WERI-Rb-1 (cell line): ENCODE results near the gene DMD.

ENCODE experiments used
- DNase-seq: peaks from one replicate; pipeline ENCODE4 v3.0.0-alpha.2; 2020
- H3K27ac ChIP-seq: fragments of 250-450 bp; sonication (Bioruptor Pico); 2 replicates; pipeline ENCODE4 v1.5.1; 2020; ENCODE audit warnings: mild to moderate bottlenecking, moderate library complexity
- H3K27me3 ChIP-seq: fragments of 250-450 bp; sonication (Bioruptor Pico); 2 replicates; pipeline ENCODE4 v1.5.1; 2021; ENCODE audit warnings: mild to moderate bottlenecking, low read depth, moderate library complexity; ENCODE audit not compliant: insufficient read depth, severe bottlenecking
- H3K36me3 ChIP-seq: fragments of 250-450 bp; sonication (Bioruptor Pico); 2 replicates; pipeline ENCODE4 v1.5.1; 2020; ENCODE audit warnings: mild to moderate bottlenecking, moderate library complexity
- H3K4me3 ChIP-seq: 2 replicates; pipeline ENCODE4 v1.5.1; 2011; ENCODE audit warnings: low read depth, mild to moderate bottlenecking, control low read depth, low read length
- H3K9me3 ChIP-seq: fragments of 250-450 bp; sonication (Bioruptor Pico); 2 replicates; pipeline ENCODE4 v1.5.1; 2021; ENCODE audit warnings: mild to moderate bottlenecking, moderate library complexity; ENCODE audit not compliant: severe bottlenecking
- TF ChIP-seq, protein P1 (sequence below): IDR thresholded peaks from 2 replicates; pipeline ENCODE4 v1.5.1; 2011; ENCODE audit warnings: low read depth, mild to moderate bottlenecking, control low read depth, inconsistent platforms, low read length

Gene DMD

DNA sequence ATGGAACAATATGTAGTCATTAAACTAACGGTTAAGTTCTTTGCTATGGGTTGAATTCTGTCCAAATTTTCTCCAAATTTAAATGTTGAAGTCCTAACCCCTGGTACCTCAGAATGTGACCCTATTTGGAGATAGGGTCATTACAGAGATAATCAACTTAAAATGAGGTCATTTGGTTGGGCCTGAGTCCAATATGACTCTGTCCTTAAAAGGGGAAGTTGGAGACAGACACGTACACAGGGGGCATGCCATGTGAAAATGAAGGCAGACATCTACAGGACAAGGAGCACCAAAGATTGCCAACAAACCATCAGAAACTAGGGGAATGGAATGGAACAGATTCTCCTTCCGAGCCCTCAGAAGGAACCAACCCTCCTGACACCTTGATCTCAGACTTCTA lies 1647.6 kb downstream of the DMD start:
- no peak overlapping the region for H3K4me3 ChIP-seq
- H3K27me3 ChIP-seq = no peaks in the 10 kb centered on the region
- H3K36me3 ChIP-seq = no peaks in the 10 kb centered on the region
- H3K9me3 ChIP-seq = no peaks in the 10 kb centered on the region
- no peak overlapping the region for H3K27ac ChIP-seq
- TF ChIP-seq, protein P1, sequence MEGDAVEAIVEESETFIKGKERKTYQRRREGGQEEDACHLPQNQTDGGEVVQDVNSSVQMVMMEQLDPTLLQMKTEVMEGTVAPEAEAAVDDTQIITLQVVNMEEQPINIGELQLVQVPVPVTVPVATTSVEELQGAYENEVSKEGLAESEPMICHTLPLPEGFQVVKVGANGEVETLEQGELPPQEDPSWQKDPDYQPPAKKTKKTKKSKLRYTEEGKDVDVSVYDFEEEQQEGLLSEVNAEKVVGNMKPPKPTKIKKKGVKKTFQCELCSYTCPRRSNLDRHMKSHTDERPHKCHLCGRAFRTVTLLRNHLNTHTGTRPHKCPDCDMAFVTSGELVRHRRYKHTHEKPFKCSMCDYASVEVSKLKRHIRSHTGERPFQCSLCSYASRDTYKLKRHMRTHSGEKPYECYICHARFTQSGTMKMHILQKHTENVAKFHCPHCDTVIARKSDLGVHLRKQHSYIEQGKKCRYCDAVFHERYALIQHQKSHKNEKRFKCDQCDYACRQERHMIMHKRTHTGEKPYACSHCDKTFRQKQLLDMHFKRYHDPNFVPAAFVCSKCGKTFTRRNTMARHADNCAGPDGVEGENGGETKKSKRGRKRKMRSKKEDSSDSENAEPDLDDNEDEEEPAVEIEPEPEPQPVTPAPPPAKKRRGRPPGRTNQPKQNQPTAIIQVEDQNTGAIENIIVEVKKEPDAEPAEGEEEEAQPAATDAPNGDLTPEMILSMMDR = no peak
- DNase-seq = no peak

DNA sequence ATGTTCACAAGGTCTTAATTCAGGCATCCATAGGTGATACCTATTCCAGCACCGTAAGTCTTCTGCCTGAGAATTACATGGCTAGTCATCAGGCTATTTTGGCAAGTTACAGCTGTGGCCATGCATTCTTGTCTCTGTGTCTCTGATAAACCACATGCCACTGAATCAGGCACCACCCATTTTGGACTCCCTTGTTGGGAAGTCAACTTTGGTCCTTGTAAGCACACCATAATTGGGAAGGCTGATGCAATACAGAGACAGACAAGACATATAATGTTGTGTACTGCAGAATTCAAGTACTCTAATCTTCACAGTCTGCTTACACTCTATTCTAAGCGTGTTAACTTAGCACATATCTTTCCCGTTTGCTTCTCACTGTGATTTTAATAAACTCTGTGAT lies 1655.8 kb downstream of the DMD start:
- Histone ChIP-seq H3K27ac (no peak overlapping the region), H3K27me3 (no peaks in the 10 kb centered on the region), H3K9me3 (no peaks in the 10 kb centered on the region), H3K36me3 (no peaks in the 10 kb centered on the region), H3K4me3 (no peak overlapping the region)
- TF ChIP-seq, protein P1 = no peak
- no peak for DNase-seq

DNA sequence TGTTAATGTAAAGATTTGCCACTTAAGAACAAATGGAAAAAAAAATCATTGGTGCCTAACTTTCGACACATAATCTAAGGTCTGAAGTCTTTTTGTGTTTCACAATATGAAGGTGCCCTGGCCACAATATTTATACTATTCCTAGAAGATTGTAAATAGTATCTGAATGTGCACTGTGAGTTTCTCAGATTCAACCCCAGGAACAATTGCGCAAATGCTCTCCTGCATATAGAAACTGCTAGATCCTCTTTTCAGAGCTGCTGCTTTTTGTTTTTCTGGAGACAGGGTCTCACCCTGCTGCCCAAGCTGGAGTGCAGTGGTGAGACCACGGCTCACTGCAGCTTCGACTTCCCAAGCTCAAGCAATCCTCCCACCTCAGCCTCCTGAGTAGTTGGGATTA lies 1659.4 kb downstream of the DMD start:
- Histone ChIP-seq H3K4me3 (no peak overlapping the region), H3K27ac (no peak overlapping the region), H3K27me3 (no peaks in the 10 kb centered on the region), H3K36me3 (no peaks in the 10 kb centered on the region), H3K9me3 (no peaks in the 10 kb centered on the region)
- DNase-seq = no peak
- TF ChIP-seq, protein P1 = no peak

DNA sequence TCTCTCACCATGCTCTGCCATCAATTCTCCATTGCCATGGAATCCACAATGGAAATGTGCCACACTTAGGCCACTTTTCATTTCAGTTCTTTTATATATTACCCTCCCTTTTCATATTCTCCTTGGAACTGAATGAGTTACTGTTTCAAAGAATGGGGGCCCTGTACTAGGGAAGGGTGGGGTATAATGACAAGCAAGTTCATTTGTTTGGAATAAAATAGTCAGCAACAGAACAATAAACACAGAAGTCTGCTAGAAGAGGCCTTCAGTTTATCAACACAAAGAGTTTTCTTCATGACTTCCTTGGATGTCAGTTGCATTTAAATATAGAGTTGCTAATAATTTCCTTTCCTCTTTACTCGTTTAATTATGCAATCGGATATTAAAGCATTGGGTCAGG lies 1661.2 kb downstream of the DMD start:
- H3K9me3 ChIP-seq = no peaks in the 10 kb centered on the region
- H3K27me3 ChIP-seq = no peaks in the 10 kb centered on the region
- TF ChIP-seq, protein P1 = no peak
- DNase-seq = no peak
- no peak overlapping the region for H3K4me3 ChIP-seq
- no peaks in the 10 kb centered on the region for H3K36me3 ChIP-seq
- H3K27ac ChIP-seq = no peak overlapping the region

DNA sequence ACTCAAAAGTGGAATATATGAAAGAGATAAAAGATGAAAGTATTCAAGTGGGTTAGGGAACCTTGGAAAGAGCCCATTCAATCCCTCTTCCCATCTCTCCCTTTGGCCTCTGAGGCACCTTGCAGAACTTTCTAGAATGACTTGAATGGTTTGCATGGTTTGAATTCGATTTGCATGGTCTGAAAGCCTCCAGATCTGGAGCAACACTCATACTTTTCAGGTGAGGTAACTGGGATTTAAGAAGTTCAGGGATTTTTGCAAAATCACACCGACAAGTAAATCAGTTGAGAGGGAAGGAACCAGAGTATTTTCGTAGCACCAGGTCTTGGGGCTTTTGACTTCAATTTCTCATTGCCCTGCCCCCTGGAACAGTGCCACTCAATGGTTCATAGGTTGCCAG lies 1663.5 kb downstream of the DMD start:
- Histone ChIP-seq H3K36me3 (no peaks in the 10 kb centered on the region), H3K27me3 (no peaks in the 10 kb centered on the region), H3K4me3 (no peak overlapping the region), H3K27ac (no peak overlapping the region), H3K9me3 (no peaks in the 10 kb centered on the region)
- DNase-seq = no peak
- TF ChIP-seq, protein P1 = no peak

DNA sequence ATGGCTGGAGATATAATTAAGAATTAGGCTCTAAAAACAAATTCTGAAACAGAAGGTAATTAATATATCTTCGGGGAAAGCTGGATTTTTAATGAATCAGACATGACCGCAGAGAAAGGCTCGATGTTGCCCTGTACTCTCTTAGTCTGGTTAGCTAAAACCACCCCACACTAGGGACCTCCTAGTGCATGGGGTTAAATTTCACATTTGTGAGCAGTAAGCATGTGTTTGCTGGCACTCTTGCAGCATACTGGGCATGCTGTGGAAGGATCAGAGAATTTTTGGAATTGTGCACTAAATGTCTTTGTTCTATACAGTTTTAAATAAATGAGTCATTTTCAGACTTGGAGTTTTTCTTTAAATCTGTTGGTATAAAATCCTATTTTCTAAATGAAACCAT lies 1663.9 kb downstream of the DMD start:
- H3K27ac ChIP-seq = no peak overlapping the region
- TF ChIP-seq, protein P1 = no peak
- H3K27me3 ChIP-seq = no peaks in the 10 kb centered on the region
- DNase-seq = no peak
- H3K36me3 ChIP-seq = no peaks in the 10 kb centered on the region
- H3K9me3 ChIP-seq = no peaks in the 10 kb centered on the region
- no peak overlapping the region for H3K4me3 ChIP-seq
